Stimulated activated CD8-positive, alpha-beta memory T cell treated with anti-CD3 and anti-CD28 coated beads, Interleukin-15, amount 100 ng/mL, for 4 hours (primary cell): ENCODE data around the gene FSCN2.

Source experiments
- DNase-seq, 2 donors: peaks; one replicate each; pipeline ENCODE4 v3.0.0-alpha.2; 2020; ENCODE audit warnings: low read depth in 2 of 2

Gene FSCN2, protein sequence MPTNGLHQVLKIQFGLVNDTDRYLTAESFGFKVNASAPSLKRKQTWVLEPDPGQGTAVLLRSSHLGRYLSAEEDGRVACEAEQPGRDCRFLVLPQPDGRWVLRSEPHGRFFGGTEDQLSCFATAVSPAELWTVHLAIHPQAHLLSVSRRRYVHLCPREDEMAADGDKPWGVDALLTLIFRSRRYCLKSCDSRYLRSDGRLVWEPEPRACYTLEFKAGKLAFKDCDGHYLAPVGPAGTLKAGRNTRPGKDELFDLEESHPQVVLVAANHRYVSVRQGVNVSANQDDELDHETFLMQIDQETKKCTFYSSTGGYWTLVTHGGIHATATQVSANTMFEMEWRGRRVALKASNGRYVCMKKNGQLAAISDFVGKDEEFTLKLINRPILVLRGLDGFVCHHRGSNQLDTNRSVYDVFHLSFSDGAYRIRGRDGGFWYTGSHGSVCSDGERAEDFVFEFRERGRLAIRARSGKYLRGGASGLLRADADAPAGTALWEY

DNA sequence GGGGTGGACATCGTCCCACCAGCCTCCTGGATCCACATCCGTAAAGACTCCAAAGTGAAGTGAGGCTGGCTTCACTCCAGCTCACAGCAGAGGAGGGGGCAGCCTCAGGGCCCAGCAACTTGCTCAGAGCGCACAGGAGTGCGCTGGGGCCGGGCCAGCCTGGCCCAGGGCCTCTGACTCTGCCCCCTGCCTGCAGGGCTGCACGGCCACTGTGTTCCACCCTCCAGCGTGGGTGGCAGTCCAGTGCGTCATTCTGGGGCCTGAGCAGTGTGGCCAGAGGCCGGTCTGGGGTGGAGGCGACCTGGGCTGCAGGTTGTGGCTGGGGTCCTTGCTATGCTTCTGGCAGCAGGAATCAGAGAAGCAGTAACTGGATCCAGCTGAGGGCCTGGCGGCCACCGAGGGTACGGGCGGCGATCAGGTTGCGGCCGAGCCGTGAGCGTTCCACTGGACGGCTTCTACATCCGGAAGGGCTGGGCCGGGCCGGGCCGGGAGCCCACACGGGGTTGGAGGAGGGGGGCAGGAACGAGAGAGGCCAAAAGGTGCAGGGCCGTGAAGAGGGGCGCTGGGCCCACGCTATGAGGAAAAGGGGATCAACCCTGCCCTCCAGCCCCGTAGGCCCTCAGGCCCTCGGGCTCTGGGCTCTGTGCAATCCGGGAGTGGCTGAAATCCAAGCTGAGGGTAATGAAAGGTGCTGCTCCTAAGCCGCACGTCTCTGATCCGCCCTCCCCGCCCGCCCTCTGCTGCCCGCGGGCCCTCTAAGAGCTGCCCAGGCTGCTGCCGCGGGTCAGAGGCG, at the start of gene FSCN2:
Gene FSCN2 (plus strand): TSS at position 787 of the 793 bp plus-strand sequence. CDS start 155 bp downstream, outside the sequence.
- DNase-seq: no peak

DNA sequence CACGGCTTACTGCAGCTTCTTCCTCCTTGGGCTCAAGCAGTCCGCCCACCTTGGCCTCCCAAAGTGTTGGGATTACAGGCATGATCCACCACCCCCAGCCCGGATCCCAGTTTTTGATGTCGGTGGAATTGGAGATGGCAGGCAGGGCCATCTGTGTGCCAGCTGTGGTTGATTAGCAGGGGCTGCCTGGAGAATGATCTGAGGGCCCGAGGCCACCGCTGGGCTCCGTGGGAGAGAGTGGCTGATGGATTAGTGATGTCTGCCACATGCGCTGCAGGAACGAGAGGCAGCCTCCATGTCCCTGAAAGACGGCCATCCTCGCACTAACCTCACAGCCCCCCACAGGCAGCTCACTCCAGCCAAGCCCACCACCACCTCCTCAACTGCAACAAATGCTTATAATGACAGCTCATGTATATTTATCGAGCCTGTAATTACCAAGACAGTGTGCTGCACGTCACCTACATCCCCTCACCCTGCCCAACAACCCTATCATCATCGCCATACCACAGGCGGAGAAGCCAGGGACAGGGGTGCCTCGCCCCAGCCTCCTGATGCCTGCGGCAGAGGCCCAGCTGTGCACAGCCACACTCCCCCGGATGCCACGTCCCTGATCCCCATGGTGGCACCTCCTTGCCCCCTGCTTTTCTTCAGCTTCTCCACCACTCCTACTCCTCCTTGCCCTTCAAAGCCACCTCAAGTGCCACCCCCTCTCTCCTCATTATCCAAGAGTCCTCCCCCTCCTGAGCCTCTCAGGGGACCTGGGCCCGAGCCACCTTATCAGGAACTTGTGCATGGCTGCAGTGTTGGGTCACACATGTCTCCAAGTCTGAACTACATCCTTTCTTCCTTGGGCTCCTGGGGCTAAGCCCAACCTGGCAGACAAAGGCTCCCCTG, 48.8 kb upstream of the FSCN2 start:
- no peak for DNase-seq

DNA sequence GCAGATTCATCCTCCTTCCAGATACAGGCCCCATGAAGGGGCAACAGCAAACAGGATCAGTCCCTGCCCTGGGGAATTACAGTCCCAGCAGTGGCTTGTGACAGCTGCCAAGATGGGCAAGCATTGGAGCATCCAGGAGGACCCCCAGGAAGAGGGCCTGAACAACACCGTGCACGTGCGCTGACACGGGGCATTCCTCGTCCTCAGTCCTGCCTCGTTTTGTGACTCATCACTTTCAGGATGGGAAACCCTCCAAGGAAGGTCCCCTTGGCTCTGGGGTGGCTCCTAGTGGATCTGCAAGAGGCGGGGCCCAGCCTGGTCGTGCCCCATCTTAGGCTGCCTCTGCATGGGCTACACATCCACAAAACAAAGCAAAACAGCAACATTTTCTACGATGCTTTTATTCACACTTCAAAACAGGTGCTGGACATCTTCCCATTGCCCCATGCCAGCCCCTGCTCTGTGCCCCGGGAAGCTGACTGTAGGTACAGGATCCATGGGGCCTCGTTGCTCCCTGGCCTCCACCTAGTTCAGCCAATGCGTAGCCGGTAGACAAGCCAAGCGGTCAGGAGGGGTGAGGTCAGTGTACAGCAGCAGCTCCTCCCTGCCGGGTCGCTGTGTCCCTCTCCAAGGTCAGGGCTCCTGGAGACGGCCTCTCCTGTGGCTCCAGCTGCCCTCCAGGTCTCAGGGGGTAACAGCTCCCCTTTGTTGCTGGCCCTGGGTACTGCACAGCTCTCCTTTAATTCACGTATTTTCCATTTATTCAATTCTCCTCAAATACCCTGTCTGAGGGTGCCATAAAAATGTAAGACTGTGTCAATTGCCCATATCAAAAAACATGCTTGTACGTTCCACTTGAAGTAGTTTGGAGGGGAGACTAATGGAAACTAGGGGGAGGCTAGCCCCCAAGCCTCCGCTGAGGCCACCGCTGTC, 47.8 kb upstream of the FSCN2 start:
- no peak for DNase-seq

DNA sequence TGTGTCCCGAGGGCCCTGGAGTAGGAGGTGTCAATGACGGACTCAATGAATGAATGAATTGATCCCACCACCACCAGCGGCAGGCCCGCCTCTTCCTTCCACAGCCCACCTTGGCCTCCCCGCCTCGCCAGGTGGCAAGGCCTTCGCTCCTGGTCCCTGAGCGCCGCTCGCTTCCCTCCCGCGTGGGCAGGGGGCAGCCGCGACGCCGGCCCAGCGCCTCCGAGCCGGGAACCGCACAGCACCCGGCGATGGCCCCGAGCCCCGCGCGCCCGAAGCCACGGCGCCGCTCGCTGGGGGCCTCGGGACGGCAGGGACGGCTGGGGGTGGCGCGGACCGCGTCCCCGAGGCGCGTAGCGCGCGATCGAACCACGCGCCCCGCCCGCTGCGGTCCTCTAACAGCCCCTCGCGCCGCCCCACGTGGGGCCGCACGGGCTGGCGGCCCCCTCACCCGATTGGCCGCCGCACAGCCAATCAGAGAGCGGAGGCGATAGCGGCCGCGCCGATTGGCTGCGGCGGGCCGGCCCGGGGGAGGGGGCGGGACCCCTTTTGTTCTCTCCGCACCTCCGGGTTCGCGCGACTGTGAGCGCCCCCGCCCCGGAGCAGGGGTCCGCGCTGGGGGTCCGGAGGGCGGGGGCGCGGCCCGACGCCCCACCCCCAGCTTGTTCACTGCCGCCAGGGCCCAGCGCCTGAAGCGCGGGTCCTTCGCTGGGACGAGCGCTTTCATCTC, 46.9 kb upstream of the FSCN2 start:
- DNase-seq: peak; percentile 22 to 49

DNA sequence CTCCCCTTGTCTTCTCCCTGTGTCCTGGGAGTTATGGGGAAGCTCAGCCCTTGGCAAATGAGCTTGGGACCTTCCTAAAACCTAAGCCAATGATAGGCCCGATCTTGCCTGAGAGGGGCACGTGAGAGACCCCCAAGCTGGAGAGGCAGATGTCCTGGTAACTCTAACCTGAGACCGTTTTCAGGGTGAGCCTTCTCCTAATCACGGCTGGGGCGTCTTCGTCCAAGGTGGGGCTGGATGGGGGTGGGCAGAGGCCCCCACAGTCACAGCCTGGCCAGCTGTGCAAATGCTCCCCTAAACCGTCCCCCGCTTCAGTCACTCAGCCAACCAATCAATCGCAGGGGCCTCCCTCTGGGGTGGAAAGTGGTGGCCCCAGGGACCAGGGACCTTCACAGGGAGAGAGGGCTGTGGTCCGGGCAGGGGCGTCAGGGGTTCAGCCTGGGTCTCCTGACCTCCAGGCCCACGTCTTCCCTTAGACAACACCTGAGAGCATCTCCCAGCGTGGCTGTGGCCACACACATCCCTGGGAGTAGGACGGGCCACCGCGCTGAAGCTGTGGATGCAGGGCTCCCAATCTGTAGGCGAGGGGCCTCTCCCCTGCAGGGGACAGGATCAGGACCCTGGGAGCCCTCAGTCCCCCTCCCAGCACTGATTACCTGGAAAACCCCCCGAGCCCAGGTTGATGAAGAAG, 46.2 kb upstream of the FSCN2 start:
- no peak for DNase-seq

DNA sequence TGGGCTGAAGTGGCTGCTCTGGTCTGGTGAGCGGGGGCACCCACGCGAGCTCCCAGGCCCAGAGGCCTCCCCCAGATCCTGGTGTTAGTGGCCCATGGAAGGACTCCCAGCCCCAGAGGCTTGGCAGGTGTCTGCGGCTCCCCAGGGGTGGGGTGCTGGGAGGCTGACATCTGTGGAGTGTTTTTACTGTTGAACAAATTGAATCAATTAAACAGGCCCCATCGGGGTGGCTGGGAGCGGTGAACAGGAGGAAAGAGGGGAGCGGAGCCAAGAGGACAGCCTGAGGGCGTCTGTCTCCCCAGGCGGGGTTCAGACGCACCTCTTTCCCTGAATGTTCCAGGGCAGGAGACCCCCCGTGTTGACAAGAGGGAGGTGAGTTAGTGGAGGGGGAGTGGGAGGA, 45.5 kb upstream of the FSCN2 start:
- DNase-seq: no peak

DNA sequence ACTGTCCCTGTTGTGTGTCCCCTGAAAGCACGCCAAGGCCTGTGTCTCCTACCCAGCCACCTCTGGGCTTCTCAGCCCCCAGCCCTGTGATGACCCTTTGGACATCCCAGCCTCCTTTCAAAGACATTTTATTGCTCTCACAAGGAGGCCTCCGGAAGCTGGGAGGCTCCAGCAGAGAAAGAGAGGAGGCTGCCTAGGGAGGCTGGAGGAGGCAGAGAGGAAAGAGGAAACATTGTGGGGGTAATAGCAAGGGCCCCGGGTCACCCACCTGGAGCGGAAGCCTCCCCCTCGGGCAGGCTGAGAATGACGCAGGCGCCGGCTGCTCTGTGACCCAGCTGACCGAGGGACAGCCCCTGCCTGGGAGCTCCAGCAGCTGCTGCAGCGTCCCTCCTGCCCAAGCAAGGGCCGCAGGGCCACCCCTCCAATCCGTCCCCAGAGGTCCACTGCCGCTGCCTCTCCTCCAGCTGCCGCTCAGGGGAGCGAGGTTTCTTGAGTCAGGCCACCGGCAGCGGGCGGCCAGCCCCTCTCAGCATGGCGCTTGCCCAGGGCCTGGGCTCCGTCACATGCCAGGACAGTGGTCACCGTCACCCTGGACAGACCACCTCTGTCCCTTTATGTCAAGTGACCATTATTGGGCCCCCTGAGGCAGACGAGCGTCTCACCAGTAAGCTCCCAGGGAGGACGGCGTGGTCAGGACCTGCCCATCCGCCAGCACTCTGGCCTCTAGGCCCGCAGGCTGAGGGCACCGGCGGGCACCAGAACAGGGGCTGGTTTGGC, 44.9 kb upstream of the FSCN2 start:
- DNase-seq: no peak

DNA sequence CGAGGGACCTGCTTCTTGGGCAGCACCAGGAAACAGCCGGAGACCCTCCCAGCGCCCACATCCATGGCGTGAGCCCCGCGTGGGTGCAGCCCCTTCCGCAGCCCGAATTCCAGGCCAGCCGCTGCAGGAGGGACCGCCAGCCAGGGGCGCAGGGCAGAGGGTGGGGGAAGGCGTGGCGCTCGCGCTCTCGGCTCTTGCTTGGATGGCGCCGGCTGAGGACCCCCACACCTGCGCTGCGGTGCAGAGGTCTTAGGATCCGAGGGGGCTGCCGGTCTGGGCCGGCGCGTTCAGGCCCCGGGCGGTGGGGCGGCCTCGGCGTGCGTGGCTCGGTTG, 44.3 kb upstream of the FSCN2 start:
- no peak for DNase-seq

DNA sequence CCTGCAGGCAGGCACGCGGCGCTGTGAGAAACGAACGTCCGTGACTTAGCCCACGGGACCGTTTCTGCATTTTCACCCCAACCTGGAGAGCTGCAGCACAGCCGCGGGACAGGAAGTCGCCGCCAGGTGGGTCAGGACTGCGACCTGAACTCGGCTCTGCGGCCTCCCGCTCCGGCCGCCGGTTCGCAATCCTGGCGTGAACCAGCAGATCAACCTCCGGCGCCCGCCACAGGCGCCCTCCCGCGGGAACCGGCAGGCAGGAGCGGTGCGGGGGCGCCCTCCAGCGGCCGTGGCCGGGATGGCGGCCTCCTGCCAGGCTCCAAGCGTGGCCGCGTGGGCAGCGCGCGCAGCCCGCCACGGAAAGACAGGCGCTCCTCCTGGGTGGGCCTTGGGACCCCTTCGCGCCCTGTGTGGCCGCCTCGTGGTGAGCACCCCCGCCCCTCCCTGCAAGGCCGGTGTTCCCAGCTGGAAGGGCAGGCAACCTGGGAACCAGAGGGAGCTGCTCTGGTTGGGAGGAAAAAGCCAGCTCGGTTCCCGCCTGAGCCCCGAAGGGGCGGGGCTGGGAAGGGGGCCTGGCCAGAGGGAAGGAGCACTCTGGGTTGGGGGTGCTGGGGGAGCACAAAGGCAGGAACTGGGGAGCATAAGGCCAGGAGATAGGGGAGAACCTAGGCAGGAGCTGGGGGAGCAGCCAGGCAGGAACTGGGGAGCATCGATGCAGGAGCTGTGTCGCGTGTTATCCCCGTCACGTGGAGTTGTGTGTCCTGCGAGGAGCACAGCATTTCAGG, 43.8 kb upstream of the FSCN2 start:
- peak; percentile 64 to 76 for DNase-seq

DNA sequence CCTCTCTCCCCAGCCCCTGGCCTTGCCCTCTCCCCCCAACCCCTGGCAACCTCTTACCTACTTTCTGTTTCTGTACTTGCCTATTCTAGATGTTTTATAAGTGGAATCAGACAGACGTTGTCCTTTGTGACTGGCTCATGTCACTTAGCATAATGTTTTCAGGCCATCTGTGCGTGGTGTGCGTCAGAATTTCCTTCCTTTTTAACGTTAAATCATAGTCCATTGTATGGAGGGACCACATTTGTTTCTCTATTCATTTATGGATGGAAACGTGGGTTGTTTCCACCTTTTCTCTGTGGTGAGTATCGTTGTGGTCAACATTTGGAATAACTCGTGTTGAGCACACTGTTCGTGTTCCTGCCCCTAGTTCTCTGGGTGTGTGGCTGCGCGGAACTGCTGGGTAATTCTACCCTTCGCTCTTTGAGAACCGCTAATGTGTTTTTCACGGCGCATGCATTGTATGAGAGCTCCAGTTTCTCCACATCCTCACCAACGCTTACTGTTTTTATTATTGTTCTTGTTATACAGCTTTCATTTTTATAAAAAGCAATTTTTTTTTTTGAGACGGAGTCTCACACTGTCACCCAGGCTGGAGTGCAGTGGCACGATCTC, 41.9 kb upstream of the FSCN2 start:
- no peak for DNase-seq

DNA sequence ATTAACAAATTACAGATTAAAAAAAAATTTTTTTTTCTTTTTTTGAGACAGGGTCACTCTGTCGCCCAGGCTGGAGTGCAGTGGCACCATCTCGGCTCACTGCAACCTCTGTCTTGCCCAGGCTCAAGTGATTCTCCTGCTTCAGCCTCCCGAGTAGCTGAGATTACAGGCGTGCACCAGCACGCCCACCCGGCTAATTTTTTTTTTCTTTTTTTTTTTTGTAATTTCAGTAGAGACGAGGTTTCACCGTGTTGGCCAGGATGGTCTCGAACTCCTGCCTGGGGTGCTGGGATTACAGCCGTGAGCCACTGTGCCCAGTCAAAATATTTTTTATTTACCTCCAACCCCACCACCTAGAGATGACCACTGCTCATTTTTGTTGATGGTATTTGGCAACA, 41.1 kb upstream of the FSCN2 start:
- no peak for DNase-seq

DNA sequence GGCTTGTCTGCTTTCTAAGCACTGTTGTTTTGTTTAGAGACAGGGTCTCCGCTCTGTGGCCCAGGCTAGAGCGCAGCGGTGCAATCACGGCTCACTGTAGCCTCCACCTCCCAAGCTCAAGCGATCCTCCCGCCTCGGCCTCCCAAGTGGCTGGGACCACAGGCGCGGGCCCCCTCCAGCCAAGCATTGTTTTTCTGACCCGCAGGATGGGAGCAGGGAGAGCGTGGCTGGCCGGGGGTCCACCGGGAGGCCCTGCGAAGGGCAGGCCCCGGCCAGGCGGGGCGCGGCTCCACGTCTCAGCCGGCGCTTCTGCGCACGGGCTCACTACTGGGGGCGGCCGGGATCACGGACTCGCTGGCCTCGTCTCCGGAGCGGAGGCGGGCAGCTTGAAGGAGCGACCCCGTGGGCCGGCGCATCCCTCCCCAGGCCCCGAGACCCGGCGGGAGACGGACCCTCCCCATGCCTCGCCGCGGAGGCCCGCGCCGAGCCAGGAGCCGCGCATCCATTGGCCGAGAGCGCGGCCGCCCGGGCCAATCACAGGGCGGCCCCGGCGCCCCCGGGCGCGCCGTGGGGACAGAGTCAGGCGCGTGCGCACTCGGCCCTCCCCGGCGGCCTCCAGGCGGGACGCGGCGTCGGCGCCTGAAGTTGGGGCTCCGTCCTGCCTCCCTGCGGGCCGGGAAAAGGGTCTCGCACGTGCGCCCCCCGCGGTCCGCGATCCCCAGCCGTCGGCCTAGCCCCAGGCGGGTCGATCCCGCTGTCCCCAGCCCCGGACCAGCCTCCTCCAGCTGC, 40.5 kb upstream of the FSCN2 start:
- DNase-seq: peak; percentile 57 to 63

DNA sequence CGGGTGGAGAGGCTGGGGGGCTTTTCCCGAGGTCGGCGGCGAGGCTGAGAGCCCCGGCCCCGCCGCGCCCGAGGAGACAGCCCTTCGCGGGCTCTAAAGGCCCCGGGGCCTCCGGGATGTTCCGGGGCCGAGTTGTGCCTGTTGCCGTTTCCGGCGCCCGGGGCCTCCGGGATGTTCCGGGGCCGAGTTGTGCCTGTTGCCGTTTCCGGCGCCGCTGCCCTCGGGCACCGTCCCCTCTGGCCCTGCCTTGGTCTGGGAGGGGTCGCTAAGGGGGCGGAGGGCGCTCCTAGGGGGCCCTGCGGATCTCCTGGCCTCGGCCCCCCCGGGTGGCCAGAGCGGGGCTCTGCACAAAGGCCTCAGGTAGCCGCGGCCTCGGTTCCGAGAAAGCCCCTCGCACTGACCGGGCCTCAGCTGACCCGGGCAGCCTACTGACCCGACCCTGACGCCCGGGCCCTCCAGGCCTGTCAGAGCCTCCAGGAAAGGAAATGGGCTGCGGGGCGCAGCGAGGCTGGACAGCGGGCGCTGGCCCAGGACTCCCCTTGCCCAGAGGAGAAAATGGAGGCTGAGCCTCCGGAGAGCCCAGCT, 39.8 kb upstream of the FSCN2 start:
- no peak for DNase-seq

DNA sequence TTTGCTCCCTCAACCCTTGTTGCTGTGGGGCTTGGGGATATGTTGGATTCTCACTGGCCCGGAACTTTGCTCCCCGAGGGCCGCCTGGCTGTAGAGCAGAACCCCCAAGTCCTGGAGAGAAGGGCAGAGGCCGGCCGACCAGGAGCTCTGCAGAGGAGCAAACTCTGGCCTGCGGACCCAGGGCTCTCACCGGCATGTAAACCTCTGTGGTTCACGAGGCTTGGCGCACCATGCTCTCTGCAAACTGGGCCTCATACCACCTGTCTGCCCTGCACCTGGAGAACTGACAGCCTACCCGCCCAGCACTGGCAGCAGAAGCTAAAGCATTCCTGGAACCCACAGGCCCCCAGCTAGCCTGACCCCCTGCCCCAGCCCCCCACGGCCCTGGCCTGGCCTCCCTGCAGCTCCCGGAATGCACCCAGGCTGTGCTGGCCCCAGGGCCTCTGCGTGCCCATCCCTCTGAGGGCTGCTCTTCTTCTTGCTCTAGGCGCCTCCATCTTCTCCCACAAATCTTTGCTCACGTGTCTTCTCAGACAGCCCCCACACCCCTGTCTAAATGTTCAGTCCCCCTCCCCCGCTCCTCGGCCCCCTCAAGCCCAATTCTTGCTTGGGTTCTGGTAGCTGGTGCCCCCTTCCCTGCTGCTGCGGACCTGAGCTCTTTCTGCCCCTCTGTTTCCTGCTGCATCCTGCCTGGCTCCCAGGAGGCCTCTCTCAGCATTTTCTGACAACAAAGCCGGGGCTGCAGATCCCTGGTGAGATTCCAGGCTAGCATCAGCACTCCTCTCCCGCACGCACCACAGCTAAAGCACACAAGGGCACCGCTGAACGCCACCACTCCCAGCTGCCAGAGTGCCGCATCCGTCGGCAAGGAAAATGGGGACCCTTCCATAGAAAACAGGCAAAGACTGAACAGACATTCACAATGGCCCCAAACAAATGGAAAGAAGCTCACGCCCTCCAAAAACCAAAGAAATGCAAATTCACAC, 38.9 kb upstream of the FSCN2 start:
- DNase-seq: no peak
